HepG2 (cell line): ENCODE results near the gene CTSO. TPM values are rescaled to one million over a fixed set of nuclear protein-coding genes. Genes with fewer than 3 reads are reported as not detected.

Experiments used
- ATAC-seq: fragments of 200-7000 bp; cut with Tn5 transposase; 3 replicates; pipeline ENCODE4 v1.9.1; 2020; ENCODE audit warnings: mild to moderate bottlenecking, moderate library complexity
- Bru-seq: library from RNA; stranded (reverse); fragments of 400-500 nt; gene quantifications from one replicate; lab custom pipeline; 2021; lab: Mats Ljungman, UMichigan
- BruChase-seq, 2 experiments: library from RNA; stranded (reverse); fragments of 400-500 nt; gene quantifications; one replicate each; lab custom pipeline; 2021; lab: Mats Ljungman, UMichigan
- BruUV-seq: library from RNA; stranded (reverse); fragments of 400-500 nt; replicated peaks from 2 replicates; lab custom pipeline; 2021; lab: Mats Ljungman, UMichigan
- CTCF ChIA-PET: fragments of 300-600 bp; formaldehyde crosslinking; extraction: SDS; loops from one replicate; lab custom pipeline; 2021; ENCODE audit warnings: low total read pairs, inconsistent platforms, low intra/inter-chr PET ratio; lab: Yijun Ruan, JAX
- POLR2A ChIA-PET: fragments of 350-600 bp; sonication (Branson Sonifier 250); formaldehyde crosslinking; loops from one replicate; lab custom pipeline; 2020; ENCODE audit warnings: antibody characterized with exemption, inconsistent platforms; lab: Yijun Ruan, JAX
- DNase-seq: peaks from one replicate; pipeline ENCODE4 v3.0.0-alpha.2; 2015; ENCODE audit warnings: low spot score
- FAIRE-seq: peaks from 3 replicates; lab custom pipeline; 2011; peaks lifted over from hg19 to GRCh38; lab: Jason Lieb, UNC
- H2AFZ ChIP-seq: one replicate; pipeline ENCODE4 v1.6.1; 2011; ENCODE audit warnings: low read length, inconsistent platforms
- H3K27ac ChIP-seq: fragments of 300-600 bp; 3 replicates; pipeline ENCODE4 v1.8.0; 2011; ENCODE audit warnings: mixed run types, mild to moderate bottlenecking, mixed read lengths, low read length, inconsistent platforms; ENCODE audit not compliant: insufficient read depth; ENCODE audit errors: extremely low read length
- H3K27me3 ChIP-seq, 2 experiments: fragments of 200-600 bp in 1 of 2; 2 replicates in 1 of 2; 3 replicates in 1 of 2; pipeline versions ENCODE4 v1.6.0 to v1.8.0; 2011; ENCODE audit warnings: low read length in 2 of 2, mild to moderate bottlenecking in 2 of 2, moderate library complexity in 2 of 2, inconsistent platforms in 1 of 2; ENCODE audit not compliant: insufficient read depth in 2 of 2, control insufficient read depth in 1 of 2
- H3K36me3 ChIP-seq, 2 experiments: fragments of 200-600 bp in 1 of 2; replicated peaks in 1 of 2; 2 replicates in 1 of 2; 3 replicates in 1 of 2; pipeline versions ENCODE4 v1.5.1 to v1.8.0; 2011; ENCODE audit warnings: low read length in 2 of 2, inconsistent platforms in 1 of 2; ENCODE audit not compliant: insufficient read depth in 2 of 2, control insufficient read depth in 1 of 2
- H3K4me1 ChIP-seq: 2 replicates; pipeline ENCODE4 v1.5.1; 2012; ENCODE audit warnings: low read length, inconsistent platforms; ENCODE audit not compliant: insufficient read depth
- H3K4me2 ChIP-seq: 2 replicates; pipeline ENCODE4 v1.6.0; 2011; ENCODE audit warnings: low read depth, low read length, inconsistent platforms
- H3K4me3 ChIP-seq, 3 experiments: fragments of 200-600 bp in 1 of 3; sonication (generic), shearing (Covaris generic) in 1 of 3; replicated peaks in 1 of 3; 2 replicates each; pipeline ENCODE4 v1.5.1; 2011 to 2016; ENCODE audit warnings: low read length in 3 of 3, inconsistent platforms in 2 of 3, low read depth in 2 of 3, mild to moderate bottlenecking in 2 of 3, control low read depth in 1 of 3, mixed read lengths in 1 of 3; ENCODE audit not compliant: insufficient read depth in 1 of 3
- H3K79me2 ChIP-seq: one replicate; pipeline ENCODE4 v1.6.1; 2011; ENCODE audit warnings: low read length, inconsistent platforms; ENCODE audit not compliant: insufficient read depth
- H3K9ac ChIP-seq: 2 replicates; pipeline ENCODE4 v1.6.0; 2011; ENCODE audit warnings: mild to moderate bottlenecking, low read depth, low read length, inconsistent platforms; ENCODE audit not compliant: insufficient read depth
- H3K9me3 ChIP-seq: 2 replicates; pipeline ENCODE4 v1.5.1; 2012; ENCODE audit warnings: mild to moderate bottlenecking, low read length
- H4K20me1 ChIP-seq: 2 replicates; pipeline ENCODE4 v1.6.0; 2011; ENCODE audit warnings: inconsistent platforms, mild to moderate bottlenecking, low read length, moderate library complexity; ENCODE audit not compliant: insufficient read depth
- AHR ChIP-seq: IDR thresholded peaks from 2 replicates; pipeline ENCODE4 v1.6.1; 2018; ENCODE audit warnings: missing genetic modification reagents, missing compliant biosample characterization
- CSRNP2 ChIP-seq: sonication (generic); formaldehyde crosslinking; conservative IDR thresholded peaks from 2 replicates; pipeline ENCODE4 v1.8.0; 2022; ENCODE audit warnings: low read depth, missing genetic modification reagents
- HOXA3 ChIP-seq: sonication (generic); formaldehyde crosslinking; IDR thresholded peaks from 2 replicates; pipeline ENCODE4 v1.5.0; 2020; ENCODE audit warnings: missing genetic modification reagents
- MTA3 ChIP-seq: sonication (generic); formaldehyde crosslinking; IDR thresholded peaks from 2 replicates; pipeline ENCODE4 v1.4.0; 2020; ENCODE audit warnings: missing genetic modification reagents
- NR2C2 ChIP-seq: sonication (generic); formaldehyde crosslinking; IDR thresholded peaks from 2 replicates; pipeline ENCODE4 v1.4.0; 2020; ENCODE audit warnings: missing genetic modification reagents, mild to moderate bottlenecking, moderate library complexity, borderline replicate concordance
- SSRP1 ChIP-seq: IDR thresholded peaks from 2 replicates; pipeline ENCODE4 v1.6.1; 2016; ENCODE audit warnings: control low read depth
- TARDBP ChIP-seq: sonication (generic); formaldehyde crosslinking; IDR thresholded peaks from 2 replicates; pipeline ENCODE4 v1.8.0; 2022; ENCODE audit warnings: mild to moderate bottlenecking, missing genetic modification reagents
- TEAD2 ChIP-seq: sonication (generic); formaldehyde crosslinking; IDR thresholded peaks from 2 replicates; pipeline ENCODE4 v1.9.0; 2021; ENCODE audit warnings: missing genetic modification reagents
- TSC22D2 ChIP-seq: sonication (generic); formaldehyde crosslinking; IDR thresholded peaks from 2 replicates; pipeline ENCODE4 v1.5.1; 2020; ENCODE audit warnings: missing genetic modification reagents, mild to moderate bottlenecking, borderline replicate concordance
- ZFP37 ChIP-seq: sonication (generic); formaldehyde crosslinking; IDR thresholded peaks from 2 replicates; pipeline ENCODE4 v1.4.0; 2020; ENCODE audit warnings: missing genetic modification reagents, borderline replicate concordance
- ZNF276 ChIP-seq: sonication (generic); formaldehyde crosslinking; IDR thresholded peaks from 2 replicates; pipeline ENCODE4 v1.4.0; 2020; ENCODE audit warnings: mild to moderate bottlenecking, low read depth, missing genetic modification reagents
- ZNF3 ChIP-seq: IDR thresholded peaks from 2 replicates; pipeline ENCODE4 v1.7.0; 2017; ENCODE audit warnings: inconsistent platforms
- ZNF674 ChIP-seq: sonication (generic); formaldehyde crosslinking; IDR thresholded peaks from 2 replicates; pipeline ENCODE4 v1.5.0; 2020; ENCODE audit warnings: low read depth, mild to moderate bottlenecking, missing genetic modification reagents
- ZNF777 ChIP-seq: sonication (generic); formaldehyde crosslinking; IDR thresholded peaks from 2 replicates; pipeline ENCODE4 v1.4.0; 2020; ENCODE audit warnings: missing genetic modification reagents
- ZNF782 ChIP-seq: sonication (generic); formaldehyde crosslinking; IDR thresholded peaks from 2 replicates; pipeline ENCODE4 v1.4.0; 2020; ENCODE audit warnings: missing genetic modification reagents, mild to moderate bottlenecking, borderline replicate concordance
- ZNF816 ChIP-seq: sonication (generic); formaldehyde crosslinking; IDR thresholded peaks from 2 replicates; pipeline ENCODE4 v1.8.0; 2022; ENCODE audit warnings: missing genetic modification reagents, mild to moderate bottlenecking, borderline replicate concordance
- WGBS: methylation state at CpG from one replicate; pipeline ENCODE4 v1.1.6; 2017; ENCODE audit warnings: low lambda C conversion rate; 5-methylcytosine and 5-hydroxymethylcytosine counted together
- in situ Hi-C: cut with HindIII; loops from 2 replicates; pipeline ENCODE4 v1.10.0; 2017; ENCODE audit warnings: low pct_unique_long_range_greater_than_20kb; ENCODE audit not compliant: extremely low pct_ligation_motif_present
- intact Hi-C: fragments of 100-400 bp; cut with micrococcal nuclease; formaldehyde crosslinking; loops from one replicate; pipeline ENCODE4 v1.10.0; 2022; ENCODE audit not compliant: unreplicated experiment
- long read RNA-seq, 2 experiments: library from RNA in 1 of 2; library from polyadenylated mRNA in 1 of 2; stranded (forward) in 1 of 2; unstranded in 1 of 2; transcript quantifications; one replicate each; pipeline ENCODE4 v2.0.0, GENCODE V29; 2019 to 2022
- polyA minus RNA-seq, 3 experiments: library from RNA; depleted of rRNA, polyadenylated mRNA; stranded (reverse); fragments of >200 nt; gene quantifications; 2 replicates each; pipeline ENCODE4 v1.2.3, GENCODE V29; 2011; ENCODE audit warnings: low replicate concordance in 1 of 3
- polyA plus RNA-seq, 8 experiments: library from polyadenylated mRNA; depleted of rRNA in 3 of 8; stranded (reverse) in 7 of 8; unstranded in 1 of 8; fragments of >200 nt; fragmentation: Illumina TruSeq in 4 of 8; extraction: Trizol in 4 of 8; gene quantifications; 2 replicates each; pipeline versions ENCODE4 v1.2.1 to v1.2.3, GENCODE V29; 2011 to 2016; ENCODE audit warnings: low read depth in 4 of 8, missing spikeins in 1 of 8, mixed read lengths in 1 of 8; ENCODE audit not compliant: insufficient read depth in 1 of 8
- total RNA-seq, 5 experiments: library from RNA; depleted of rRNA; stranded (reverse); fragments of >200 nt; fragmentation: Illumina TruSeq; extraction: Trizol; gene quantifications; 2 replicates each; pipeline ENCODE4 v1.2.3, GENCODE V29; 2016; ENCODE audit warnings: low read depth in 1 of 5

Gene CTSO
- total RNA-seq (2016; rRNA removed; fragmentation: Illumina TruSeq; extraction: Trizol) (0.07 TPM in 1 of 2 replicates, not detected in the other), polyA plus RNA-seq (2011; rRNA removed) (0.17 TPM in 2 replicates), polyA minus RNA-seq (2011; rRNA and poly(A)+ RNA removed; ENCODE audit: low replicate concordance) (not detected in 2 replicates), Bru-seq, nascent RNA (percentile 25 among the genes with signal in this experiment), BruChase-seq, experiment 1, labeled RNA remaining after a 6-hour chase (percentile 27 among the genes with signal in this experiment), BruChase-seq, experiment 2, labeled RNA remaining after a 2-hour chase (percentile 20 among the genes with signal in this experiment)
- not detected in 2 replicates for total RNA-seq (2016; cell fraction: cytosol; rRNA removed; fragmentation: Illumina TruSeq; extraction: Trizol; ENCODE audit: low read depth)
- total RNA-seq (2016; cell fraction: insoluble cytoplasmic fraction; rRNA removed; fragmentation: Illumina TruSeq; extraction: Trizol), result 0.09 and 0.17 TPM in 2 replicates
- total RNA-seq (2016; cell fraction: membrane; rRNA removed; fragmentation: Illumina TruSeq; extraction: Trizol), result not detected in 2 replicates
- total RNA-seq (2016; cell fraction: nucleus; rRNA removed; fragmentation: Illumina TruSeq; extraction: Trizol), result not detected in 2 replicates
- polyA plus RNA-seq (2011; cell fraction: cytosol; rRNA removed), result 0.08 and 0.27 TPM in 2 replicates
- 0.06 and 0.12 TPM in 2 replicates for polyA plus RNA-seq (2011; cell fraction: nucleus; rRNA removed)
- 0.31 and 0.32 TPM in 2 replicates for polyA plus RNA-seq (2012)
- polyA plus RNA-seq (2016; cell fraction: cytosol; fragmentation: Illumina TruSeq; extraction: Trizol; ENCODE audit: low read depth), result not detected in 2 replicates
- 0.12 TPM in 1 of 2 replicates, not detected in the other for polyA plus RNA-seq (2016; cell fraction: insoluble cytoplasmic fraction; fragmentation: Illumina TruSeq; extraction: Trizol; ENCODE audit: low read depth)
- not detected in 2 replicates for polyA plus RNA-seq (2016; cell fraction: membrane; fragmentation: Illumina TruSeq; extraction: Trizol; ENCODE audit: low read depth)
- polyA plus RNA-seq (2016; cell fraction: nucleus; fragmentation: Illumina TruSeq; extraction: Trizol; ENCODE audit: insufficient read depth, low read depth), result 0.20 TPM in 1 of 2 replicates, not detected in the other
- 0.18 TPM in 1 of 2 replicates, not detected in the other for polyA minus RNA-seq (2011; cell fraction: cytosol; rRNA and poly(A)+ RNA removed)
- polyA minus RNA-seq (2011; cell fraction: nucleus; rRNA and poly(A)+ RNA removed), result 0.12 TPM in 1 of 2 replicates, not detected in the other
- long read RNA-seq, experiment 1, result 0 reads
- long read RNA-seq, experiment 2, result 0 reads

GRCh38 chr4:155953151-155954117 lies at the start of gene CTSO:
CTSO (minus strand) TSS chr4:155953866; CDS start chr4:155953847, 19 bp downstream.
- TSS peak; percentile 72 for BruUV-seq
- TF ChIP-seq ZNF276 (CRISPR knock-in tag), result no peak
- TF ChIP-seq ZNF782 (CRISPR knock-in tag), result no peak
- no peak for TF ChIP-seq ZNF3
- no peak for TF ChIP-seq TARDBP (CRISPR knock-in tag)
- TF ChIP-seq AHR (CRISPR knock-in tag), result no peak
- peak; percentile 60 for TF ChIP-seq NR2C2
- TF ChIP-seq ZNF777, result peak; percentile 82
- TF ChIP-seq MTA3 (CRISPR knock-in tag), result no peak
- peak; percentile 60 for TF ChIP-seq HOXA3 (CRISPR knock-in tag)
- no peak for TF ChIP-seq TEAD2 (CRISPR knock-in tag)
- TF ChIP-seq CSRNP2 (CRISPR knock-in tag), result no peak
- TF ChIP-seq ZNF674 (CRISPR knock-in tag), result no peak
- no peak for TF ChIP-seq SSRP1 (CRISPR knock-in tag)
- TF ChIP-seq TSC22D2 (CRISPR knock-in tag), result no peak
- TF ChIP-seq ZFP37, result no peak
- peak; percentile 79; the same call in 1 of the 2 replicates for TF ChIP-seq ZNF816 (CRISPR knock-in tag)

More at GRCh38 chr4:155953151-155954117, at the start of gene CTSO:
- Histone ChIP-seq H3K4me1 (peaks cover 25% of the 10 kb centered on the region), H4K20me1 (no peaks in the 10 kb centered on the region), H3K4me2 (peak within 1 kb of the TSS; percentile 80), H2AFZ (peak within 1 kb of the TSS; percentile 99), H3K36me3 (no peaks in the 10 kb centered on the region), H3K27ac (no peak within 1 kb of the TSS), H3K79me2 (no peaks in the 10 kb centered on the region), H3K4me3 (peak within 1 kb of the TSS; percentile 55 to 78 (median 56)), H3K9me3 (no peaks in the 10 kb centered on the region), H3K9ac (peak within 1 kb of the TSS; percentile 75), H3K27me3 (no peaks in the 10 kb centered on the region)
- ChIA-PET CTCF (no interaction called here), POLR2A (no interaction called here)
- FAIRE-seq (no peak), DNase-seq (peak; percentile 22), ATAC-seq (peak; percentile 98)
- intact Hi-C loops, result loop anchor here (1.0 kb wide), 1 partner anchor 143 kb away; no protein-coding TSS in a partner anchor
- 19% methylated on average over 16 of the region's 58 CpGs for WGBS
- in situ Hi-C loops, result no loop called here
